Stomach (tissue), 9 donors: Measurements from ENCODE around the gene GNAO1. TPM values are rescaled to one million over a fixed set of nuclear protein-coding genes. Genes with fewer than 3 reads are reported as not detected.

ENCODE experiments used
- DNase-seq, 2 donors: peaks; one replicate each; pipeline versions ENCODE4 v3.0.0 to v3.0.0-alpha.2; 2013 to 2019
- H3K27ac ChIP-seq, 5 donors: fragments of 200-600 bp in 4 of 5; sonication (generic) in 4 of 5; one replicate each; pipeline ENCODE4 v1.5.1; 2013 to 2019; ENCODE audit warnings: mild to moderate bottlenecking in 1 of 5, moderate library complexity in 1 of 5
- H3K27me3 ChIP-seq, 3 donors: fragments of 200-600 bp; sonication (generic); one replicate each; pipeline ENCODE4 v1.5.1; 2017 to 2019; ENCODE audit warnings: mixed run types in 1 of 3
- H3K36me3 ChIP-seq, 4 donors: fragments of 200-600 bp; sonication (generic); 1 replicate in 3 of 4; 2 replicates in 1 of 4; pipeline ENCODE4 v1.5.1; 2016 to 2019
- H3K4me1 ChIP-seq, 4 donors: fragments of 200-600 bp; sonication (generic); one replicate each; pipeline ENCODE4 v1.5.1; 2016 to 2019
- H3K4me3 ChIP-seq, 4 donors: fragments of 200-600 bp; sonication (generic) in 3 of 4; one replicate each; pipeline ENCODE4 v1.5.1; 2016 to 2019; ENCODE audit warnings: mild to moderate bottlenecking in 1 of 4
- H3K9me3 ChIP-seq, 4 donors: fragments of 200-600 bp; sonication (generic); one replicate each; pipeline ENCODE4 v1.5.1; 2016 to 2019
- CTCF ChIP-seq, 7 experiments: fragments of 450-650 bp in 4 of 7; fragments of 200-600 bp in 3 of 7; sonication (generic) in 3 of 7; IDR thresholded peaks; one replicate each; pipeline ENCODE4 v1.5.1; 2016 to 2019; ENCODE audit warnings: antibody characterized with exemption in 7 of 7, control low read depth in 2 of 7, mild to moderate bottlenecking in 1 of 7
- EP300 ChIP-seq: sonication (generic); formaldehyde crosslinking; IDR thresholded peaks from one replicate; pipeline ENCODE4 v1.6.1; 2017; ENCODE audit warnings: antibody characterized with exemption
- POLR2A ChIP-seq, 4 donors: fragments of 450-650 bp; IDR thresholded peaks; one replicate each; pipeline ENCODE4 v1.6.1; 2016; ENCODE audit warnings: antibody characterized with exemption in 4 of 4, control low read depth in 2 of 4, mild to moderate bottlenecking in 1 of 4, moderate library complexity in 1 of 4
- POLR2AphosphoS5 ChIP-seq, 3 donors: sonication (generic); formaldehyde crosslinking; IDR thresholded peaks; one replicate each; pipeline ENCODE4 v1.6.1; 2016; ENCODE audit warnings: antibody characterized with exemption in 3 of 3
- WGBS, 5 donors: extraction: QIAGEN DNeasy Blood & Tissue Kit in 3 of 5; methylation state at CpG; one replicate each; pipeline versions ENCODE4 v1.1.5 to v1.1.7; 2013 to 2018; 5-methylcytosine and 5-hydroxymethylcytosine counted together
- intact Hi-C: fragments of 100-400 bp; cut with DNase I; formaldehyde crosslinking; loops from one replicate; pipeline ENCODE4 v1.15.1; 2023; ENCODE audit warnings: low total_unique reads
- polyA plus RNA-seq, 3 donors: library from polyadenylated mRNA; stranded (reverse); fragments of 200-250 nt; gene quantifications; one replicate each; pipeline ENCODE4 v1.2.3, GENCODE V29; 2013
- total RNA-seq, 5 donors: library from RNA; depleted of rRNA; stranded (reverse); fragments of >200 nt; gene quantifications; one replicate each; pipeline versions ENCODE4 v1.1.0 to v1.2.3, GENCODE V29; 2014 to 2016
- donor health status: healthy with polysubstance abuse.
- donor health status: Bipolar disorder and iron deficiency.
- donor health status: healthy.

GNAO1 gene
- total and polyA plus RNA-seq, 8 donors: 2.3 to 42.0 (median 4.7) TPM

- no peak overlapping the region for H3K4me3 ChIP-seq
- H3K27me3 ChIP-seq: no peaks in the 10 kb centered on the region
- 87 to 91% (median 88%) methylated on average over 23 of the region's 23 CpGs for WGBS, 5 donors
- H3K27ac ChIP-seq: no peak overlapping the region
- no peaks in the 10 kb centered on the region for H3K4me1 ChIP-seq
- H3K36me3 ChIP-seq: peaks cover 3 to 92% (median 35%) of the 10 kb centered on the region in 4 donors
- TF ChIP-seq CTCF (IDR thresholded peaks at IDR 0.05) (no peak), EP300 (no peak), POLR2AphosphoS5 (IDR thresholded peaks at IDR 0.05) (no peak), POLR2A (IDR thresholded peaks at IDR 0.05) (no peak)
- no peaks in the 10 kb centered on the region for H3K9me3 ChIP-seq
- intact Hi-C loops: no loop called here
- no peak for DNase-seq
Measured at GRCh38 chr16:56340416-56340815, 149.1 kb downstream of the GNAO1 start.

GRCh38 chr16:56340864-56341365 is 149.6 kb downstream of the GNAO1 start:
- intact Hi-C loops: no loop called here
- H3K4me1 ChIP-seq: no peaks in the 10 kb centered on the region
- DNase-seq: no peak
- H3K36me3 ChIP-seq: peaks cover 3 to 92% (median 34%) of the 10 kb centered on the region in 4 donors
- no peak overlapping the region for H3K4me3 ChIP-seq
- H3K27ac ChIP-seq: no peak overlapping the region
- TF ChIP-seq CTCF (IDR thresholded peaks at IDR 0.05): no peak
- TF ChIP-seq POLR2A (IDR thresholded peaks at IDR 0.05): no peak
- no peak for TF ChIP-seq EP300
- no peak for TF ChIP-seq POLR2AphosphoS5 (IDR thresholded peaks at IDR 0.05)
- H3K27me3 ChIP-seq: no peaks in the 10 kb centered on the region
- H3K9me3 ChIP-seq: no peaks in the 10 kb centered on the region
- 77 to 92% (median 80%) methylated on average over 13 to 17 of the region's 17 CpGs for WGBS, 5 donors

GRCh38 chr16:56341656-56342399 is 150.5 kb downstream of the GNAO1 start:
- 61 to 82% (median 71%) methylated on average over 4 to 9 of the region's 9 CpGs for WGBS, 5 donors
- Histone ChIP-seq H3K9me3 (no peaks in the 10 kb centered on the region), H3K27ac (no peak overlapping the region)

GRCh38 chr16:56343661-56344517 is 152.6 kb downstream of the GNAO1 start:
- H3K4me3 ChIP-seq: no peak overlapping the region
- no peaks in the 10 kb centered on the region for H3K27me3 ChIP-seq
- H3K9me3 ChIP-seq: no peaks in the 10 kb centered on the region
- H3K36me3 ChIP-seq: peaks cover 0 to 78% (median 23%) of the 10 kb centered on the region in 4 donors
- no peak for TF ChIP-seq POLR2AphosphoS5 (IDR thresholded peaks at IDR 0.05)
- 78 to 90% (median 86%) methylated on average over 24 to 27 of the region's 27 CpGs for WGBS, 5 donors
- no peaks in the 10 kb centered on the region for H3K4me1 ChIP-seq
- no peak overlapping the region for H3K27ac ChIP-seq
- intact Hi-C loops: no loop called here
- DNase-seq: no peak

More at GRCh38 chr16:56341656-56342399, 150.5 kb downstream of the GNAO1 start:
- no peaks in the 10 kb centered on the region for H3K27me3 ChIP-seq
- H3K4me3 ChIP-seq: no peak overlapping the region
- no peak for TF ChIP-seq EP300
- H3K4me1 ChIP-seq: no peaks in the 10 kb centered on the region
- intact Hi-C loops: no loop called here
- peaks cover under 1 to 92% (median 28%) of the 10 kb centered on the region in 4 donors for H3K36me3 ChIP-seq
- no peak for DNase-seq
